Stimulated activated CD4-positive, alpha-beta T cell treated with anti-CD3 and anti-CD28 coated beads, Interleukin-2, amount 100 ng/mL, for 48 hours (primary cell): Measurements from ENCODE around the gene DNAH7.

ENCODE experiments used
- DNase-seq, 2 donors: peaks; one replicate each; pipeline ENCODE4 v3.0.0-alpha.2; 2020

Gene DNAH7

GRCh38 chr2:195793881-195794280 is 274.8 kb downstream of the DNAH7 start:
- DNase-seq, result no peak

- DNase-seq, result no peak
Measured at GRCh38 chr2:195782156-195782555, 286.5 kb downstream of the DNAH7 start.

- no peak for DNase-seq
Measured at GRCh38 chr2:195779491-195779890, 289.1 kb downstream of the DNAH7 start.

- no peak for DNase-seq
Measured at GRCh38 chr2:195769975-195770374, 298.7 kb downstream of the DNAH7 start.

GRCh38 chr2:195768431-195768830 is 300.2 kb downstream of the DNAH7 start:
- no peak for DNase-seq

GRCh38 chr2:195766691-195767090 is 301.9 kb downstream of the DNAH7 start:
- no peak for DNase-seq

GRCh38 chr2:195763866-195764265 is 304.8 kb downstream of the DNAH7 start:
- no peak for DNase-seq

- DNase-seq, result no peak
Measured at GRCh38 chr2:195759877-195760276, 308.8 kb downstream of the DNAH7 start.

- no peak for DNase-seq
Measured at GRCh38 chr2:195758846-195759245, 309.8 kb downstream of the DNAH7 start.

GRCh38 chr2:195756218-195756942 is 312.3 kb downstream of the DNAH7 start:
- no peak for DNase-seq

GRCh38 chr2:195741191-195741590 is 327.4 kb downstream of the DNAH7 start:
- DNase-seq, result no peak

GRCh38 chr2:195737511-195738325 is 330.9 kb downstream of the DNAH7 start:
- DNase-seq, result no peak

GRCh38 chr2:195735347-195735746 is 333.3 kb downstream of the DNAH7 start:
- no peak for DNase-seq

GRCh38 chr2:195734931-195735330 is 333.7 kb downstream of the DNAH7 start:
- no peak for DNase-seq

- DNase-seq, result no peak
Measured at GRCh38 chr2:195734395-195734794, 334.2 kb downstream of the DNAH7 start.

- DNase-seq, result no peak
Measured at GRCh38 chr2:195733831-195734230, 334.8 kb downstream of the DNAH7 start.

GRCh38 chr2:195732574-195732973 is 336.1 kb downstream of the DNAH7 start:
- DNase-seq, result no peak

GRCh38 chr2:195730912-195731311 is 337.7 kb downstream of the DNAH7 start:
- DNase-seq, result no peak

- DNase-seq, result no peak
Measured at GRCh38 chr2:195727106-195727505, 341.5 kb downstream of the DNAH7 start.

GRCh38 chr2:195722075-195722474 is 346.6 kb downstream of the DNAH7 start:
- DNase-seq, result no peak

- DNase-seq, result no peak
Measured at GRCh38 chr2:195721042-195721441, 347.6 kb downstream of the DNAH7 start.

GRCh38 chr2:195716466-195716865 is 352.2 kb downstream of the DNAH7 start:
- DNase-seq, result no peak

GRCh38 chr2:195711478-195711877 is 357.2 kb downstream of the DNAH7 start:
- no peak for DNase-seq
